ENCODE results near the gene PDIA5.
"Not testable (repeated sequence)": the region's sequence is repeated elsewhere in the genome, so short reads cannot be mapped to it uniquely, and the experiment has no call there.

PDIA5 gene

GRCh38 chr3:123094516-123095313 is 27.9 kb downstream of the PDIA5 start:
- no peak for DNase-seq

DNA sequence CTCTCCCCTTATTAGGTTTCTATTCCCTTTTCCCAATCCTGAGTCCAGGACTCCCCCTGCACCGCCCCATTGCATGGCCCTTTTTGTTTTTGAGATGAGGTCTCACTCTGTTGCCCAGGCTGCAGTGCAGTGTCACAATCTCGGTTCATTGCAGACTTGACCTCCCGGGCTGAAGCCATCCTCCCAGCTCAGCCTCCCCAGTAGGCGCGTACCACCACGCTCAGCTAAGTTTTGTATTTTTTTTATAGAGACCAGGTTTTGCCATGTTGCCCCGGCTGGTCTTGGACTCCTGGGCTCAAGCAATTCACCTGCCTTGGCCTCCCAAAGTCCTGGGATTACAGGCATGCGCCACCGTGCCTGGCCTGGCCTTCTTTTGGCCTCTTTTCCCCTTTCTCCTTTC is 29.3 kb downstream of the PDIA5 start:
- no peak for DNase-seq

DNA sequence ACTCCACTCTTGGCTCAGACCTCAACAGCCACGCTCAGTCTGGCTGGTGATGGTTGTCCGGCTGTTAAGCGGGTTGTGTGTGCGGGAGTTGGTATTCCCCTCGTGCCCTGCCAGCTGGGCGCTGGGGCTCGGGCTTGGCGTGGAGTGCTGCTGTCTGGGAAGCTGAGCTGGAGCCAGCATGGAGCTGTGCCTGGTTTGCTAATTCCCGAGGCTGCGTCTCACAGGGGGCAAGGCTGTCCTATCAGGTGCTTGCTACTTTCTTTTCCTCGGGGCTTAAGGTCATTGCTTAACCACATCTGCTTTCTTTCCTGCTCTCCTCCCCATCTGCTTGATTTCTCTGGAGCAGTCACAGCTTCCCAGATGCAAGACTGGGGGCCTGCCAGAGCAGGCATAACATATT is 29.9 kb downstream of the PDIA5 start:
- DNase-seq: no peak

- no peak for DNase-seq
Observed at GRCh38 chr3:123098426-123099330, 31.9 kb downstream of the PDIA5 start.

GRCh38 chr3:123099331-123100192 is 32.7 kb downstream of the PDIA5 start:
- no peak for DNase-seq

DNA sequence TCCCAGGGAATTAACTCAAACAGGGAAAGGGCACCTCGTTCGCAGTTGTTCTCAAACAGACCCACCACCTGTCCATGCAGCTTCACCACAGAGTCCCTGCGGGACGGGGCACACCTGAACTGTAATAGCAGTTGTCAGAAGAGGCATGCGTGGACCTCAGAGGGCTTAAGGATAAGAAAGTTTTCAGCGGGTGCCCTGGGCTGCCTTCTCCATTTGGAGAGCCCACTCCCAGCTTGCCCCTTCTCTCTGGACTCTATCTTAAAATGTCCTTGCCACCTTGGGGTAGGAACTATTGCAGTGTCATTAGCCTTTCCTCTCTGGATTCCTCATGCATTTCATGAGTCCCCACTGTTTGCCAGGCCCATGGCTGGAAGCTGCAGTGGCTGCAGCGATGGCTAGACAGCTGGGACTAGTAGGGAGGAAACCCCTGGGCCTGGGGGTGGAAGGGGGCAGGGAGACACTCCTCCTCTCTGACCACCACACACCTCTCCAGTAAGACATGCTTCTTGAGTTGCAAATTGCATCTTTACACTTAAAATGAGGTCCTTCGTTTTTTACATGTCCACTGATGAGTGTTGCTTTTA is 33.5 kb downstream of the PDIA5 start:
- no peak for DNase-seq

GRCh38 chr3:123102249-123102648 is 35.4 kb downstream of the PDIA5 start:
- DNase-seq: no peak

GRCh38 chr3:123102826-123103225 is 36.0 kb downstream of the PDIA5 start:
- DNase-seq: no peak

DNA sequence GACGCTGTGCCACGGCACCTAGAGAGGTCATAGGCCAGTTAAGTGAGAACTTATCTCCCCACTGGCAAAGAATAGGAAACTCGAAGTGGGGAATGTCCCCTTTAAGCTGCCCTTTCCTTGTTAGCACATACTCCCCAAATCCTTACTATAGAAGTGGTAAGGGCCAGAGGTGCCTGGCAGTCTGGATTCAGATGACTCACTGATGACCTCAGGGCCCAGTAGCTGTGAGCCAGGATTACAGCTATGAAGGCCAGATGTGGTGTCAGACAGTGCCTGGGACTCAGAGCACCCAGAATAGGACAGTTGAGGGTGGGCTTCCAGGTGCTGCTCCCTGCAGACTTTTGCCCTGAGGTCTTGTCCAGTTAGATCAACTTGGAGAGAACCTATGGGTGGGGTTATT is 37.7 kb downstream of the PDIA5 start:
- no peak for DNase-seq

GRCh38 chr3:123105201-123106189 is 38.7 kb downstream of the PDIA5 start:
- DNase-seq: no peak

DNA sequence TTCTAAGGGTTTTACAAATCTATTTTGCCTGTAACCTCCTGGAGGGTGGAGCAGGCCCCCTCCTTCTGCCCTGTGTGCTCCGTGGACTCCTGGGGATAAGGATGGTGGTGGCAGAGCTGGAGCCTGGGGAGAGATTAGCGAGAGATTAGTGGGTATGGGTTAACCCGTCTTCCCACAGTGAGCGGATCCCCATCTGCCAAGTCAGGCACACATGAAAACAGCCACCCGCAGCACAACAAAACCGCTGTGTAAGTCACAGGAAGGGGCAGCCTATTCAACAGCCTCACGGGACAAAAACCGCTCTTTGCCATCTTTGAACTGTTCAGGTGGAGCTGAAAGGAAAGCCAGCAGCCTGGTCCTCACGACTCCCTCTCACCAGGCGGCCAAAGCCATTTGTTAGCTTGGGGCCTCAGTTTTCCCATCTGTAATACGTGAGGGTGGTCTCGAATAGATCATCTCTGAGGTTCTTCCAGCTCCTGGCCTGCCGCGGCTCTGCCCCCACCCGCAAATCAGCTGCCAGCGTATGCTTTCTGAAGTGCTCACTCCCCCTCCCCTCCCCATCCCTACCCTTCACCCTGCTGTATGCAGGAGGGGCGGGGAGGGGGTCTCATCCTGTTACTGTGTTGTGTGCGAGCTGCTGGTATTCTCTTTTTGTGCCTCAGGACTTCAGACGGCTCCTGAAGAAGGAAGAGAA is 43.6 kb downstream of the PDIA5 start:
- no peak for DNase-seq

- no peak for DNase-seq
Observed at GRCh38 chr3:123110976-123111615, 44.3 kb downstream of the PDIA5 start.

DNA sequence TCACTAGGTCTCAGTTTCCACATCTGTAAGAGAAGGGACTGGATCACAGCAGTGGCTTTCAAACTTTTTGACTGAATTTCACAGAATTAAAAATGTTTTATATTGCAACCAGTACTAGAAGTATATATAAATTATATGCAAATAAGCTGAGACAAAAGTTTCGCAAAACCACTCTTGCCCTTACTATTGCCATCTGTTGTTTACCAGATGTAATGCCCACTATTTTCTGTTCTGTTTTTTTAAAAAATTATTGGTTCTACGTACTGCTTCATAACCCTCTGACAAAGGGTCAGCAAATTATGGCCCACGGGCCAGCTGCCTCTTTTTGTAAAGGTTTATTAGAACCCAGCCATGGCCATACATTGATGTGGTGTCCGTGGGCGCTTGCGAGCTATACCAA is 44.8 kb downstream of the PDIA5 start:
- DNase-seq: no peak

- no peak for DNase-seq
Observed at GRCh38 chr3:123112232-123112631, 45.4 kb downstream of the PDIA5 start.

GRCh38 chr3:123112656-123113055 is 45.8 kb downstream of the PDIA5 start:
- DNase-seq: not testable (repeated sequence)

DNA sequence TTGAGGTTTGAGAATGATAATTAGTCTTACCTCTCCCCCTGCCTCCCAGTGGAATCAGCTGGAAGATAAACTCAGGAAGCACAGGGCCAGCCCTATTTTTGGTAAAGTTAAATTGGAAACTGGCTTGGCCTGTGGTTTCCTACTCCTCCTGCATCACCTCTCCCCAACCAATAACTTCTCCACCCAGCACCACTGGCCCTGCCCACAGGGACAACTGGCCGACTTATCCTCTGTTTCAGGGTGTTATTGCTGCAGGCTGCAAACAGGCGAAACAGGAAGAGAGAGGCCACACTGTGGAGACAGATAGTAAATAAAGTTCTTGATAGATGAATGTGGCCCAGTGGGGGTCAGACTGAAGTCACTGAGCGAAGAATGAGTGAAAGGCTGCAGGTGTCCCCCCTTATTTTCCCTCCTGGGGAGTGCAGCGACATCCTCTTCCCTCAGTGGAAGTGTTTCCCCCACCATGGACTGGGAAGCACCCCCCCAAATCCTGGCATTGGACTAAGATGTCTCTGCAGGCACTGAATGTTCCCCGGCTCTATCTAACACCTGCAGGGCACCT is 47.1 kb downstream of the PDIA5 start:
- no peak for DNase-seq

GRCh38 chr3:123116116-123116515 is 49.3 kb downstream of the PDIA5 start:
- DNase-seq: no peak

- no peak for DNase-seq
Observed at GRCh38 chr3:123119388-123119787, 52.6 kb downstream of the PDIA5 start.

GRCh38 chr3:123119802-123120201 is 53.0 kb downstream of the PDIA5 start:
- no peak for DNase-seq

DNA sequence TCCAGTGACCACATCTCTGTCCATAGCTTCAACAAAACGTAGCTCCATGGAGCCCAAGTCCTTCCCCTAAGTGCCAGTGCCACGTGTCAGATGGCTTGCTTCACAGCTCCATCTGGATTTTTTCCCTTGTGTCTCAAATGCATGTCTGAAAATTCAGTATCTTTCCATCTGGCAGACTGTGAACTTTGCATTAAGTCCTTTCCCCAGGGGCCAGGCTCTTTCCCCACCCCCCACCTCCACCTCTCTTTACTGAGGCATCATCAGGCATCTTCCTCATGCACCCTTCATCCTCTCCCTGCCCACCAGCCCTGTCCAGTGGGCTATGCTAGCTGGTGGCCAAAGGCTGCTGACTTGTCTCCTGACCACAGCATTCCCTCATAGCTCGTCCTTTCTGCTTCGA is 53.7 kb downstream of the PDIA5 start:
- DNase-seq: no peak
